MM.1S (cell line): ENCODE data around the gene NLRP6.

Experiments
- DNase-seq: peaks from one replicate; pipeline ENCODE4 v3.0.0-alpha.2; 2015
- H2AFZ ChIP-seq: fragments of 300-600 bp; sonication (generic); 2 replicates; pipeline ENCODE4 v1.6.0; 2016; ENCODE audit warnings: antibody characterized with exemption, low read length
- H3F3A ChIP-seq: fragments of 300-600 bp; sonication (generic); 2 replicates; pipeline ENCODE4 v1.6.1; 2016; ENCODE audit warnings: mild to moderate bottlenecking, antibody characterized with exemption, low read length, moderate library complexity, mixed read lengths; ENCODE audit not compliant: insufficient read depth
- H3K27ac ChIP-seq: fragments of 300-600 bp; sonication (generic); 2 replicates; pipeline ENCODE4 v1.5.1; 2016; ENCODE audit warnings: mild to moderate bottlenecking, low read length
- H3K27me3 ChIP-seq: fragments of 300-600 bp; sonication (generic); replicated peaks from 2 replicates; pipeline ENCODE4 v1.6.0; 2016; ENCODE audit warnings: low read length; ENCODE audit not compliant: insufficient read depth
- H3K36me3 ChIP-seq: fragments of 300-600 bp; sonication (generic); replicated peaks from 2 replicates; pipeline ENCODE4 v1.6.1; 2016; ENCODE audit warnings: mild to moderate bottlenecking, low read length, mixed read lengths; ENCODE audit not compliant: insufficient read depth
- H3K4me1 ChIP-seq: fragments of 300-600 bp; sonication (generic); 2 replicates; pipeline ENCODE4 v1.6.1; 2016; ENCODE audit warnings: low read length, mixed read lengths
- H3K4me2 ChIP-seq: fragments of 300-600 bp; sonication (generic); 2 replicates; pipeline ENCODE4 v1.6.0; 2016; ENCODE audit warnings: low read depth, low read length
- H3K4me3 ChIP-seq: fragments of 300-600 bp; sonication (generic); 2 replicates; pipeline ENCODE4 v1.5.1; 2016; ENCODE audit warnings: low read length, mixed read lengths
- H3K79me2 ChIP-seq: fragments of 300-600 bp; sonication (generic); 2 replicates; pipeline ENCODE4 v1.6.1; 2016; ENCODE audit warnings: mixed run types, low read length, mixed read lengths
- H3K9ac ChIP-seq: fragments of 300-600 bp; sonication (generic); 2 replicates; pipeline ENCODE4 v1.6.1; 2016; ENCODE audit warnings: low read length, mixed read lengths
- H3K9me2 ChIP-seq: fragments of 300-600 bp; sonication (generic); replicated peaks from 2 replicates; pipeline ENCODE4 v1.6.1; 2016; ENCODE audit warnings: mild to moderate bottlenecking, low read length, mixed read lengths; ENCODE audit not compliant: insufficient read depth
- H3K9me3 ChIP-seq: fragments of 300-600 bp; sonication (generic); replicated peaks from 2 replicates; pipeline ENCODE4 v1.6.1; 2016; ENCODE audit warnings: mild to moderate bottlenecking, low read length, mixed read lengths; ENCODE audit not compliant: insufficient read depth
- H4K20me1 ChIP-seq: fragments of 300-600 bp; sonication (generic); 2 replicates; pipeline ENCODE4 v1.6.1; 2016; ENCODE audit warnings: mild to moderate bottlenecking, low read length, moderate library complexity, mixed read lengths; ENCODE audit not compliant: insufficient read depth
- CTCF ChIP-seq: fragments of 300-600 bp; sonication (generic); IDR thresholded peaks from 2 replicates; pipeline ENCODE4 v1.5.1; 2016; ENCODE audit warnings: antibody characterized with exemption, low read length, mixed read lengths
- EZH2 ChIP-seq: fragments of 300-600 bp; sonication (generic); optimal IDR thresholded peaks from 2 replicates; pipeline ENCODE3; 2017; ENCODE audit warnings: low read depth, mild to moderate bottlenecking, antibody characterized with exemption, low read length, mixed read lengths
- EZH2phosphoT487 ChIP-seq: fragments of 300-600 bp; sonication (generic); IDR thresholded peaks from 2 replicates; pipeline ENCODE4 v1.6.1; 2018; ENCODE audit warnings: antibody characterized with exemption, low read length

Gene NLRP6

GRCh38 chr11:329886-330253 is 51.7 kb downstream of the NLRP6 start:
- H4K20me1 ChIP-seq, result no peaks in the 10 kb centered on the region
- H3K9me3 ChIP-seq, result no peaks in the 10 kb centered on the region
- no peak overlapping the region for H3K4me2 ChIP-seq
- H3K27ac ChIP-seq, result no peak overlapping the region
- peaks cover 37% of the 10 kb centered on the region for H3K4me1 ChIP-seq
- no peak for TF ChIP-seq CTCF
- no peak for TF ChIP-seq EZH2
- TF ChIP-seq EZH2phosphoT487, result no peak
- H3K27me3 ChIP-seq, result peaks cover 84% of the 10 kb centered on the region
- no peaks in the 10 kb centered on the region for H3K9me2 ChIP-seq
- peaks cover 9% of the 10 kb centered on the region for H3F3A ChIP-seq
- no peak overlapping the region for H3K4me3 ChIP-seq
- H3K36me3 ChIP-seq, result no peaks in the 10 kb centered on the region
- no peak overlapping the region for H3K9ac ChIP-seq
- H3K79me2 ChIP-seq, result no peaks in the 10 kb centered on the region
- no peak for DNase-seq
- H2AFZ ChIP-seq, result no peak overlapping the region

- H3K9ac ChIP-seq, result no peak overlapping the region
- TF ChIP-seq EZH2phosphoT487 (no peak), EZH2 (no peak)
These were observed 52.1 kb downstream of the NLRP6 start for GRCh38 chr11:330307-330693.

GRCh38 chr11:330694-331357 is 52.6 kb downstream of the NLRP6 start:
- Histone ChIP-seq H2AFZ (no peak overlapping the region), H3K36me3 (no peaks in the 10 kb centered on the region), H3K9me2 (no peaks in the 10 kb centered on the region), H3K4me2 (peak overlapping the region; percentile 78), H3K4me1 (peaks cover 37% of the 10 kb centered on the region), H3K27me3 (peaks cover 87% of the 10 kb centered on the region), H3K4me3 (peak overlapping the region; percentile 27; the same call in 1 of the 2 replicates), H3F3A (peaks cover 9% of the 10 kb centered on the region), H3K27ac (peak overlapping the region; percentile 46; the same call in 1 of the 2 replicates), H3K79me2 (no peaks in the 10 kb centered on the region), H3K9ac (no peak overlapping the region), H4K20me1 (no peaks in the 10 kb centered on the region), H3K9me3 (no peaks in the 10 kb centered on the region)
- DNase-seq, result peak; percentile 86
- TF ChIP-seq CTCF, result no peak

More at GRCh38 chr11:330307-330693, 52.1 kb downstream of the NLRP6 start:
- Histone ChIP-seq H3K27me3 (peaks cover 87% of the 10 kb centered on the region), H3K9me2 (no peaks in the 10 kb centered on the region), H3K79me2 (no peaks in the 10 kb centered on the region), H3F3A (peaks cover 9% of the 10 kb centered on the region), H3K4me1 (peaks cover 37% of the 10 kb centered on the region), H3K9me3 (no peaks in the 10 kb centered on the region), H2AFZ (no peak overlapping the region), H3K4me2 (peak overlapping the region; percentile 78), H3K36me3 (no peaks in the 10 kb centered on the region), H3K27ac (no peak overlapping the region), H4K20me1 (no peaks in the 10 kb centered on the region), H3K4me3 (no peak overlapping the region)
- DNase-seq, result no peak

GRCh38 chr11:331358-332060 is 53.3 kb downstream of the NLRP6 start:
- Histone ChIP-seq H3K36me3 (no peaks in the 10 kb centered on the region), H2AFZ (no peak overlapping the region), H3F3A (peaks cover 9% of the 10 kb centered on the region), H4K20me1 (no peaks in the 10 kb centered on the region), H3K9me2 (no peaks in the 10 kb centered on the region), H3K27ac (peak overlapping the region; percentile 46; the same call in 1 of the 2 replicates), H3K9me3 (no peaks in the 10 kb centered on the region), H3K4me3 (no peak overlapping the region), H3K79me2 (no peaks in the 10 kb centered on the region), H3K4me1 (peaks cover 37% of the 10 kb centered on the region), H3K9ac (no peak overlapping the region), H3K4me2 (peak overlapping the region; percentile 78), H3K27me3 (peaks cover 87% of the 10 kb centered on the region)
- peak; percentile 38 for DNase-seq
- TF ChIP-seq CTCF, result no peak
- TF ChIP-seq EZH2, result no peak
- TF ChIP-seq EZH2phosphoT487, result no peak
